Spleen (tissue), 11 donors: ENCODE results near the gene RNF11. TPM values are rescaled to one million over a fixed set of nuclear protein-coding genes. Genes with fewer than 3 reads are reported as not detected.

Experiments
- DNase-seq: peaks from one replicate; pipeline ENCODE4 v3.0.0-alpha.2; 2020
- H3K27ac ChIP-seq, 8 donors: fragments of 200-600 bp; sonication (generic) in 7 of 8; 1 replicate in 4 of 8; 2 replicates in 4 of 8; pipeline versions ENCODE4 v1.5.0 to v1.8.0; 2016 to 2021; ENCODE audit warnings: inconsistent platforms in 4 of 8, mild to moderate bottlenecking in 4 of 8, moderate library complexity in 1 of 8
- H3K27me3 ChIP-seq, 7 donors: fragments of 200-600 bp; sonication (generic) in 6 of 7; replicated peaks in 1 of 7; 1 replicate in 4 of 7; 2 replicates in 3 of 7; pipeline versions ENCODE4 v1.5.0 to v1.8.0; 2016 to 2021; ENCODE audit warnings: inconsistent platforms in 3 of 7, mild to moderate bottlenecking in 1 of 7
- H3K36me3 ChIP-seq, 6 donors: fragments of 200-600 bp; sonication (generic) in 5 of 6; 1 replicate in 4 of 6; 2 replicates in 2 of 6; pipeline versions ENCODE4 v1.5.0 to v1.8.0; 2016 to 2021; ENCODE audit warnings: inconsistent platforms in 2 of 6
- H3K4me1 ChIP-seq, 6 donors: fragments of 200-600 bp; sonication (generic) in 5 of 6; 1 replicate in 3 of 6; 2 replicates in 3 of 6; pipeline versions ENCODE4 v1.5.0 to v1.8.0; 2016 to 2021; ENCODE audit warnings: inconsistent platforms in 3 of 6
- H3K4me3 ChIP-seq, 8 donors: fragments of 200-600 bp; sonication (generic) in 7 of 8; 1 replicate in 4 of 8; 2 replicates in 4 of 8; pipeline versions ENCODE4 v1.5.0 to v1.8.0; 2016 to 2021; ENCODE audit warnings: inconsistent platforms in 4 of 8, mild to moderate bottlenecking in 4 of 8, moderate library complexity in 2 of 8
- H3K9me3 ChIP-seq, 8 donors: fragments of 200-600 bp; sonication (generic) in 7 of 8; 1 replicate in 4 of 8; 2 replicates in 4 of 8; pipeline versions ENCODE4 v1.5.0 to v1.8.0; 2016 to 2021; ENCODE audit warnings: inconsistent platforms in 4 of 8
- POLR2A ChIP-seq, 3 donors: fragments of 450-650 bp; IDR thresholded peaks; one replicate each; pipeline ENCODE4 v1.5.1; 2017; ENCODE audit warnings: antibody characterized with exemption in 3 of 3, mild to moderate bottlenecking in 1 of 3
- POLR2AphosphoS5 ChIP-seq, 3 donors: sonication (generic); formaldehyde crosslinking; IDR thresholded peaks; one replicate each; pipeline ENCODE4 v1.5.1; 2017; ENCODE audit warnings: antibody characterized with exemption in 3 of 3
- WGBS, 5 donors: extraction: QIAGEN DNeasy Blood & Tissue Kit in 3 of 5; methylation state at CpG; one replicate each; pipeline versions ENCODE4 v1.1.5 to v1.1.7; 2013 to 2018; 5-methylcytosine and 5-hydroxymethylcytosine counted together
- intact Hi-C: fragments of 100-400 bp; cut with DNase I; formaldehyde crosslinking; loops from one replicate; pipeline ENCODE4 v1.15.0; 2023; ENCODE audit warnings: low total_unique reads
- polyA plus RNA-seq, 3 donors: library from polyadenylated mRNA; stranded (reverse); fragments of 200-250 nt; gene quantifications; one replicate each; pipeline ENCODE4 v1.2.1, GENCODE V29; 2013
- total RNA-seq, 7 donors: library from RNA; depleted of rRNA in 3 of 7; stranded (reverse); fragments of >200 nt in 3 of 7; fragmentation: NEBNext Ultra II Directional in 4 of 7; extraction: Animal tissue kit (Norgen Biotek cat#: 25700) in 4 of 7; gene quantifications; one replicate each; pipeline versions ENCODE4 v1.1.0 to v1.2.1, GENCODE V29; 2016 to 2021
- TF ChIP-seq, protein P1 (sequence below), 11 experiments: fragments of 200-600 bp in 7 of 11; fragments of 450-650 bp in 4 of 11; sonication (generic) in 4 of 11; IDR thresholded peaks in 8 of 11; conservative IDR thresholded peaks in 3 of 11; 1 replicate in 7 of 11; 2 replicates in 4 of 11; pipeline versions ENCODE4 v1.4.0 to v1.8.0; 2016 to 2021; ENCODE audit warnings: antibody characterized with exemption in 11 of 11, inconsistent platforms in 4 of 11, mild to moderate bottlenecking in 1 of 11
- donor health status: healthy with polysubstance abuse.
- donor health status: DM: no; HTN: no; CAD: no; lungs with moderate emphysema.
- donor health status: DM: no; HTN: no; CAD: no.
- donor health status: Bipolar disorder and iron deficiency.
- donor health status: healthy.
- donor health status: DM: no; HTN: no; CAD: no.
- donor health status: DM: yes; HTN: yes; CAD: no.

Gene RNF11
- total and polyA plus RNA-seq, 10 donors = 21.4 to 111 (median 70.7) TPM

GRCh38 chr1:51203874-51204245 lies 32.2 kb upstream of the RNF11 start:
- intact Hi-C loops = no loop called here
- no peak for DNase-seq
- Histone ChIP-seq H3K4me1 (no peaks in the 10 kb centered on the region), H3K27ac (peak overlapping the region in 1 of 8 donors; percentile 7), H3K4me3 (no peak overlapping the region), H3K27me3 (no peaks in the 10 kb centered on the region), H3K36me3 (no peaks in the 10 kb centered on the region), H3K9me3 (no peaks in the 10 kb centered on the region)
- 93 to 98% (median 94%) methylated on average over 6 of the region's 6 CpGs for WGBS, 5 donors
- TF ChIP-seq POLR2AphosphoS5 (IDR thresholded peaks at IDR 0.05) (no peak), POLR2A (IDR thresholded peaks at IDR 0.05) (no peak)
- TF ChIP-seq, protein P1, sequence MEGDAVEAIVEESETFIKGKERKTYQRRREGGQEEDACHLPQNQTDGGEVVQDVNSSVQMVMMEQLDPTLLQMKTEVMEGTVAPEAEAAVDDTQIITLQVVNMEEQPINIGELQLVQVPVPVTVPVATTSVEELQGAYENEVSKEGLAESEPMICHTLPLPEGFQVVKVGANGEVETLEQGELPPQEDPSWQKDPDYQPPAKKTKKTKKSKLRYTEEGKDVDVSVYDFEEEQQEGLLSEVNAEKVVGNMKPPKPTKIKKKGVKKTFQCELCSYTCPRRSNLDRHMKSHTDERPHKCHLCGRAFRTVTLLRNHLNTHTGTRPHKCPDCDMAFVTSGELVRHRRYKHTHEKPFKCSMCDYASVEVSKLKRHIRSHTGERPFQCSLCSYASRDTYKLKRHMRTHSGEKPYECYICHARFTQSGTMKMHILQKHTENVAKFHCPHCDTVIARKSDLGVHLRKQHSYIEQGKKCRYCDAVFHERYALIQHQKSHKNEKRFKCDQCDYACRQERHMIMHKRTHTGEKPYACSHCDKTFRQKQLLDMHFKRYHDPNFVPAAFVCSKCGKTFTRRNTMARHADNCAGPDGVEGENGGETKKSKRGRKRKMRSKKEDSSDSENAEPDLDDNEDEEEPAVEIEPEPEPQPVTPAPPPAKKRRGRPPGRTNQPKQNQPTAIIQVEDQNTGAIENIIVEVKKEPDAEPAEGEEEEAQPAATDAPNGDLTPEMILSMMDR (IDR thresholded peaks at IDR 0.05 in 8 of 11, conservative IDR thresholded peaks at IDR 0.05 in 3 of 11) = no peak

DNA sequence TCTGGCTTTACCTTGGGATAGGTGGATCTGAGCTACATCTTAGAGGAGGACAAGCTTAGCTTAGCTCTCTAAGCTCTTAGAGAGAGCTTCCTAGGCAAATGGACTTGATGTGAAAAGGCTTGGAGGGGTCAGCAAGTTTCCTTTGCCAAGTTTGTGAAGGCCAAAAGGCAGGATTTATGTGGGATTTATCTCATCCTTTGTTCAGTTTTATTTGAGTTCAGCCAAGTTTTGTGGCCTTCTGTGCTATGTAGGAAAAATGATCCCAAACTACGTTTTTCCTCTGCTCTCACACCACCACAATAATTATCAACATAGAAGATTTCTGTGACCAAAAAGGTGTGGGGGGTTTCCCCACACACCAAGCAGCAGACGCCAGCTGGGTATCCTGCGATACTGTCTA lies 26.0 kb upstream of the RNF11 start:
- peak overlapping the region in 7 of 8 donors; percentile 30 to 81 (median 64) for H3K27ac ChIP-seq
- H3K9me3 ChIP-seq = no peaks in the 10 kb centered on the region
- H3K36me3 ChIP-seq = no peaks in the 10 kb centered on the region
- no peak for DNase-seq
- WGBS, 5 donors = 55 to 79% (median 62%) methylated on average over 3 of the region's 3 CpGs
- H3K4me1 ChIP-seq = peaks cover 0 to 12% (median 6%) of the 10 kb centered on the region in 6 donors
- H3K4me3 ChIP-seq = no peak overlapping the region
- intact Hi-C loops = no loop called here
- H3K27me3 ChIP-seq = no peaks in the 10 kb centered on the region
- peak in 1 of 3 donors; percentile 38 for TF ChIP-seq POLR2AphosphoS5 (IDR thresholded peaks at IDR 0.05)
- TF ChIP-seq, protein P1 (IDR thresholded peaks at IDR 0.05 in 8 of 11, conservative IDR thresholded peaks at IDR 0.05 in 3 of 11) = no peak

DNA sequence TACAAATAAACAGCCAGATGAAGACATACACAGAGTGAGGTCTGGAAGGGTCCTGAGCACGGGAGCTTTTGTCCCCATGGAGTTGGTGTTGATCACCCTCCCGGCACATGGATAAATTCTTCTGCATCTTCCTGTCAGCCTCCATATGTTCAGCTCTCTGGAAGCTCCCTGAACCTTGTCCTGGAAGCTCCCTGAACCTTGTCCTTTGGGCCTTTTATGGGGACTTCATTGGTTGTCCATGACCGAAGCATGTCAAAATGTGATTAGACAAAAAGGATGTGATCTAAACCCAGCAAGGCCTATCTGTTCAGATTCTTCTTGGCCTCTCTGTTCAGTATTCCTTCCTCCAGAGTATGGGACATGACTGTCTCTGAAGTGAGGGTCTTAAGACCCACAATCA lies 25.4 kb upstream of the RNF11 start:
- H3K36me3 ChIP-seq = no peaks in the 10 kb centered on the region
- no peaks in the 10 kb centered on the region for H3K9me3 ChIP-seq

DNA sequence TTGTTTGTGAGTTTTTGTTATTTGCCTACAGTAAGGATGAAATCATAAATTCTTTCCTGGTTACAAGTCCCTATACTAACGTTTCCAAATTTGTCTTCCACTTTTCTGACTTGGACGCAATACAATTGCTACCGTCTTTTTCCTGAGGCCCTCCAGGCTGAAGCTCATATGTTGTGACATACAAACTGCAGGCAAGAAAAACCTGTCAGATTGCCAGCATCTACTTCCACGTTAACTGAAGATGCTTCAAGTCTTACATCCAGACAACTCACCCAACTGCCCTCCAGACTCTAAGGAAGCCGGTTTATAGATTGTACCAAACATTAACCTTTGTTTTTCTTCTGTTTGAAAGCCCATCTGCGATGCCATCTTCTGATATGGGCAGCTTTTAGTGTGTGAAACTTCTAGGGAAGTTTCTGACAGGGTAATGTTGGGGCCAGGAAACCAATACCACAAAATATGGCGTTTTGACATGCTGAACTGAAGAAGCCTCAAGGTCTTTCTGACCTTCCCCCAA lies 21.4 kb upstream of the RNF11 start:
- peak overlapping the region in 3 of 8 donors; percentile 9 to 31 (median 17) for H3K27ac ChIP-seq
- intact Hi-C loops = no loop called here
- H3K9me3 ChIP-seq = no peaks in the 10 kb centered on the region
- TF ChIP-seq POLR2AphosphoS5 (IDR thresholded peaks at IDR 0.05) (no peak), POLR2A (IDR thresholded peaks at IDR 0.05) (no peak)
- TF ChIP-seq, protein P1 (IDR thresholded peaks at IDR 0.05 in 8 of 11, conservative IDR thresholded peaks at IDR 0.05 in 3 of 11) = no peak
- no peaks in the 10 kb centered on the region for H3K36me3 ChIP-seq
- no peaks in the 10 kb centered on the region for H3K27me3 ChIP-seq
- no peak overlapping the region for H3K4me3 ChIP-seq
- H3K4me1 ChIP-seq = peaks cover 0 to 18% (median 8%) of the 10 kb centered on the region in 6 donors
- WGBS, 5 donors = 22 to 37% (median 24%) methylated on average over 7 of the region's 7 CpGs
- no peak for DNase-seq

More for the DNA sequence above, 25.4 kb upstream of the RNF11 start:
- Histone ChIP-seq H3K4me1 (peaks cover 0 to 18% (median 8%) of the 10 kb centered on the region in 6 donors), H3K27ac (peak overlapping the region in 7 of 8 donors; percentile 30 to 81 (median 64)), H3K4me3 (no peak overlapping the region), H3K27me3 (no peaks in the 10 kb centered on the region)
- TF ChIP-seq, protein P1 (IDR thresholded peaks at IDR 0.05 in 8 of 11, conservative IDR thresholded peaks at IDR 0.05 in 3 of 11) = no peak
- TF ChIP-seq POLR2A (IDR thresholded peaks at IDR 0.05) (no peak), POLR2AphosphoS5 (IDR thresholded peaks at IDR 0.05) (no peak)
- DNase-seq = no peak
- intact Hi-C loops = no loop called here
- WGBS, 5 donors = 72 to 89% (median 77%) methylated on average over 3 of the region's 3 CpGs
